Activated naive CD4-positive, alpha-beta T cell treated with anti-CD3 and anti-CD28 coated beads, Interleukin-2, amount 50 U/mL, for 72 hours (primary cell): ENCODE measurements around the gene ATG4A. TPM values are rescaled to one million over a fixed set of nuclear protein-coding genes. Genes with fewer than 3 reads are reported as not detected.

Experiments
- ATAC-seq, 2 donors: fragments of 150-1000 bp; cut with Tn5 transposase; 2 replicates each; pipeline ENCODE4 v1.10.0; 2021; ENCODE audit warnings: mild to moderate bottlenecking in 2 of 2, moderate library complexity in 2 of 2
- DNase-seq, 2 donors: peaks; one replicate each; pipeline ENCODE4 v3.0.0; 2021 to 2022; ENCODE audit warnings: low spot score in 2 of 2
- H3K27ac Mint-ChIP-seq, 2 donors: one replicate each; pipeline ENCODE4 v1.8.0; 2022; ENCODE audit warnings: mild to moderate bottlenecking in 2 of 2, mixed read lengths in 2 of 2
- H3K36me3 Mint-ChIP-seq, 2 donors: one replicate each; pipeline ENCODE4 v1.8.0; 2022; ENCODE audit warnings: mixed read lengths in 2 of 2
- H3K9me3 Mint-ChIP-seq, 2 donors: one replicate each; pipeline ENCODE4 v1.8.0; 2022; ENCODE audit warnings: mixed read lengths in 2 of 2
- total RNA-seq, 2 donors: library from RNA; stranded (reverse); gene quantifications; one replicate each; pipeline ENCODE4 v1.2.3, GENCODE V29; 2022

ATG4A gene
- total RNA-seq, 2 donors from 2014 or later, result 6.7 to 24.3 TPM

GRCh38 chrX:108198420-108198819, 106.8 kb downstream of the ATG4A start:
- ATAC-seq (no peak), DNase-seq (no peak)
- no peak overlapping the region for H3K27ac Mint-ChIP-seq
- H3K36me3 Mint-ChIP-seq, result no peaks in the 10 kb centered on the region
- H3K9me3 Mint-ChIP-seq, result no peaks in the 10 kb centered on the region

DNA sequence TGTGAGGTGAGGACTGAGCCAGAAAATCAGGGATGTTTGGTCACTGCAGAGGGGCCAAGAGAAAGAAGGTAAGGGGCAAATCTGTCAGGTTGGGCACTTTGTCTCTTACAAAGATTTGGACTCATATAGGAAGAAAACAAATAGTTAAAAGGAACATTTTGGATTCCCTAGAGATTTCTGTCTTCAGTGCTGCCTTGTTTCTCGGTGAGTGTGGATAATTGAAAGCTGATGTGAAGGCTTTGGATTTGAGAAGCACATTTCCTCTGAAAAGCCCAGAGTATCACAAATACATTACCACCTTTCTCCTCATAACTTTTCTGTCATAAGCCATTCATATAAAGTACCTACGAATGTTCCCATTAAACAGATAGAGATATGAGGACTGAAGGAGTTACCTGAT, 107.5 kb downstream of the ATG4A start:
- H3K36me3 Mint-ChIP-seq, result no peaks in the 10 kb centered on the region
- DNase-seq (no peak), ATAC-seq (no peak)
- H3K27ac Mint-ChIP-seq, result no peak overlapping the region
- H3K9me3 Mint-ChIP-seq, result no peaks in the 10 kb centered on the region

DNA sequence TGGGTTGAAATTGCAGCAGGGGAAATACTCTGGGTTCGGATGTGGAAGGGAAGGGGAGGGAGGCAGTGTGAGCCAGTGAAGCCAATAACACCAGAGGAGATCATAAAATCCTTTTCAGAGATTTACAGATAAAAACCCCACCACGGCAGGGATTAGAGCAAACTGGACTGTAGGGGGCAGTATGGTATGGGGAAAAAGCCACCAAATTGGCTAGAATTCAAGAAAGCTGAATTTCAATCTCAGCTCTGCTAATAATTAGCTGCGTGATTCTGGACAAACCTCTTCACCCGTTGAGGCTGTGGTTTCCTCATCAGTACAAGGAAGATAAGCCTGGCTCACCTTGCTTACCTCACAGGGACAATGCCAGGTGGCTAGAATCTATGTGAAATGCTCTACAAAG, 108.1 kb downstream of the ATG4A start:
- Mint-ChIP-seq H3K9me3 (no peaks in the 10 kb centered on the region), H3K36me3 (no peaks in the 10 kb centered on the region), H3K27ac (no peak overlapping the region)
- ATAC-seq (no peak), DNase-seq (peak in 1 of 2 donors; percentile 13)

DNA sequence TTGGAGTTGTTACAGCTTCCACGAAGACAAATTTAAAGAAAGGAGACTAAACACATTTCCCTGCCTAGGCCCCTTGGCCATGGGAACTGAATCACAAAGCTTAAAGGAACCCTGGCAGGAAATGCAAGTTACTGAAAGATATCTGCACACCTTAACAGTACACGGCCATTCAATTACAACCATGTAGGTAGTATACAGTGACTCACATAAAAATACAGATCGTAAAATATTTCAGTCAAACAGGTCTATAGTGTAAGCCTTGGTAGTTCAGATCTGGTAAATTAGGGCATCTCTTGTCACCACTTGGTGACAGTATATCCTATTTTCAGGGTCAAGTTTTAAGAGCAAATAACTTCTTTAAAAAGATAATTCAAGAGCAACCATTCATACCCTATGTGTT, 112.0 kb downstream of the ATG4A start:
- ATAC-seq (no peak), DNase-seq (no peak)
- H3K9me3 Mint-ChIP-seq, result no peaks in the 10 kb centered on the region
- H3K36me3 Mint-ChIP-seq, result no peaks in the 10 kb centered on the region
- H3K27ac Mint-ChIP-seq, result no peak overlapping the region

Other genes starting within 250 kb of the ATG4A start
- gene TEX13B, start 109.4 kb upstream of the ATG4A start, total RNA-seq, result not detected
- 1 to 10 TPM in 1 of 2 donors, under 1 TPM in 1; 0.18 to 4.4 TPM for gene VSIG1, start 46.7 kb upstream of the ATG4A start, total RNA-seq
- 10 to 100 TPM; 36.9 to 59.4 TPM for gene PSMD10, start 236 bp upstream of the ATG4A start, total RNA-seq